Muscle of leg (tissue), 11 donors: ENCODE data around the gene APBA1. TPM values are rescaled to one million over a fixed set of nuclear protein-coding genes. Genes with fewer than 3 reads are reported as not detected.

ENCODE experiments used
- DNase-seq: peaks from one replicate; pipeline ENCODE4 v3.0.0; 2013
- H3K27ac ChIP-seq: one replicate; pipeline ENCODE4 v1.5.1; 2013; ENCODE audit warnings: mild to moderate bottlenecking, low read length, control low read depth
- H3K27me3 ChIP-seq: one replicate; pipeline ENCODE4 v1.6.1; 2013; ENCODE audit warnings: low read length; ENCODE audit not compliant: control insufficient read depth, insufficient read depth
- H3K36me3 ChIP-seq: one replicate; pipeline ENCODE4 v1.6.1; 2013; ENCODE audit warnings: low read length; ENCODE audit not compliant: control insufficient read depth, insufficient read depth
- H3K4me1 ChIP-seq: one replicate; pipeline ENCODE4 v1.6.1; 2013; ENCODE audit warnings: low read length; ENCODE audit not compliant: control insufficient read depth, insufficient read depth
- H3K4me3 ChIP-seq: one replicate; pipeline ENCODE4 v1.5.1; 2013; ENCODE audit warnings: low read length, control low read depth
- H3K9me3 ChIP-seq: replicated peaks from 2 replicates; pipeline ENCODE4 v1.6.1; 2013; ENCODE audit warnings: low read depth, low read length; ENCODE audit not compliant: control insufficient read depth
- WGBS: methylation state at CpG from one replicate; pipeline ENCODE4 v1.1.5; 2013; ENCODE audit warnings: missing lambda C conversion rate; ENCODE audit not compliant: insufficient coverage; 5-methylcytosine and 5-hydroxymethylcytosine counted together
- polyA plus RNA-seq, 8 donors: library from polyadenylated mRNA; unstranded; fragments of 120-200 nt; gene quantifications; one replicate each; pipeline versions ENCODE4 v1.2.1 to v1.2.3, GENCODE V29; 2013; ENCODE audit warnings: inconsistent platforms in 1 of 8, low replicate concordance in 1 of 8; ENCODE audit not compliant: insufficient read length in 8 of 8, insufficient read depth in 1 of 8
- total RNA-seq: library from RNA; stranded (reverse); fragments of 120-200 nt; gene quantifications from one replicate; pipeline ENCODE4 v1.2.4, GENCODE V29; 2013

APBA1 gene
- total and polyA plus RNA-seq, 9 donors: 5.3 to 13.3 (median 7.8) TPM

DNA sequence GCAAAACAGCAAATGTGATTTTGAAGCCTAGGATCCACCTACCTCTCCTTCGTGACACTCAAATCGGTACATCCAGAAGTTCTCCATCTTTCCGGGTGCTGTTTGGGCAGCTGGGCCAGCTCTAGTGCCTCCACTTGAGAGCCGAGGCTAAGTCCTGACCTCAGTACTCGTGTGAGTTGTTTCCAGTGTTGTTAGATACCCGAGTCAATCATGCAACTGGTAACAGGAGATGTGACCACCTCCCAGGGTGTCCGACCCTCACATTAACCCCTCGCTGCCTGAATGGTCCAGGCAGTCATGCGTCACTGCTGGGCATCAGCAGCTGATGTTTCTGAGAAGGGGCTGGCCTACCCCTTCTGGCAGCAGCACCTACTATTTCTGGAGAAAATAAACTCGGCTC is 176.9 kb downstream of the APBA1 start:
- DNase-seq: no peak
- H3K9me3 ChIP-seq: no peaks in the 10 kb centered on the region
- H3K27me3 ChIP-seq: no peaks in the 10 kb centered on the region
- H3K4me1 ChIP-seq: peaks cover 7% of the 10 kb centered on the region
- WGBS: 52% methylated on average over 6 of the region's 10 CpGs
- H3K4me3 ChIP-seq: no peak overlapping the region
- no peak overlapping the region for H3K27ac ChIP-seq
- H3K36me3 ChIP-seq: no peaks in the 10 kb centered on the region

DNA sequence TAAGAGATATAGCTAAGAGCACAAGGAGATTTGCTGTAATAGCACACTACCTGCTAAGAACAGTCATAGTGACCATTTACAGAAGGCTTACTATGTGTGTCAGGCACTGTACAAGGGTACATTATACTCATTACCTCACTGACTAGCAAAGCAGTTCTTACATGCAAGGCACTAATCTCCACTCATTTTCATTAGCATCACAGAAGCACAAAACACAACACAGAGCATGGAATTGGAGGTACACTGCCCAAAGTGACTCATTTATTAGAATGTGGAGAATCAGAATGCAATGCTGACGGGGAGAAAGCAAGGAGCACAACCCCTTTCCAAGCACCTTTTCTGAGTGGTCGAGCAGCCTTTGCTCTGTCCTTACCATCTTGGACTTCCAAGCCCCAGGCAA is 177.4 kb downstream of the APBA1 start:
- DNase-seq: no peak
- H3K27me3 ChIP-seq: no peaks in the 10 kb centered on the region
- no peak overlapping the region for H3K4me3 ChIP-seq
- no peak overlapping the region for H3K27ac ChIP-seq
- no peaks in the 10 kb centered on the region for H3K36me3 ChIP-seq
- WGBS: 83% methylated on average over 2 of the region's 2 CpGs
- peaks cover 7% of the 10 kb centered on the region for H3K4me1 ChIP-seq
- H3K9me3 ChIP-seq: no peaks in the 10 kb centered on the region

DNA sequence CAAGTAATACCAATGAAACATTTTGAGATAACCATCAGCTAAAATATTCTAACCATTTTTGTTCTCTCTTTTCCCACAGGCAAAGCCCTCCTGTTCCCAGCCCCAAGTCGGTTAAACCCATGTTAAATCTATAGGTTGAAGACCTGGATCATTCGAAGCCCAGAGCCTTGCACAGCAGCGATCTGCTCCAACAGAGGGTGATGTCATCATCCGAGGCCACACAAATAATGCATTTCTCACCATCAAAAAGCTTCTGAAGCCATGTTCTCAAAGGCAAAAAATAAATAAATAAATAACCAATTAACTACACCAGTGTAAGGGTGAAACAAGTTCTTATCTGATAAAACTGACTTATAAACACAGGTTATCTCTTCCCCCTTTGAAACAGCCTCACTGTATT is 178.0 kb downstream of the APBA1 start:
- H3K27ac ChIP-seq: no peak overlapping the region
- no peaks in the 10 kb centered on the region for H3K36me3 ChIP-seq
- WGBS: no CpG with 5 or more reads among the region's 4 CpGs

DNA sequence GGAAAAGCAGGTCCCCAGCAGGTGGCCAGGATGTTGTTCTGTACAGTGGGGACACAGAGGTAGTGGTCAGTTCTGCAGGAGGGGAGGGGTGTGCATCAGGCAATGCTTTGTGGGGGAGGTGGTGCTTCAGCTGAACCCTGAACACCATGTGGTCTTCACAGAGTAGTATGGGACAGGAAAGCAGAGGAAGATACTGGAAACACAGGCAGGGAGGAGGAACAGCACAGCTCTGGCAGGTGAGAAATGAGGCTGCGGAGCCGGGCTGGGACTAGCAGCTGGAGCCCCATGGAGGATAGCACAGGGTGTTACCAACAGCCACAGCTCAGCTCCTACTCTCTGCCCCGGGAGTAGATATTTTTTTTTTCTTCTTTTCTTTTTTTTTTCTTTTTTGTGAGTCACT is 185.7 kb downstream of the APBA1 start:
- Histone ChIP-seq H3K36me3 (no peaks in the 10 kb centered on the region), H3K27ac (no peak overlapping the region), H3K4me1 (no peaks in the 10 kb centered on the region), H3K9me3 (no peaks in the 10 kb centered on the region), H3K4me3 (no peak overlapping the region), H3K27me3 (no peaks in the 10 kb centered on the region)
- DNase-seq: no peak
- 50% methylated on average over 2 of the region's 3 CpGs for WGBS

More for the DNA sequence above, 178.0 kb downstream of the APBA1 start:
- no peak for DNase-seq
- peaks cover 7% of the 10 kb centered on the region for H3K4me1 ChIP-seq
- no peak overlapping the region for H3K4me3 ChIP-seq
- H3K27me3 ChIP-seq: no peaks in the 10 kb centered on the region
- H3K9me3 ChIP-seq: no peaks in the 10 kb centered on the region

DNA sequence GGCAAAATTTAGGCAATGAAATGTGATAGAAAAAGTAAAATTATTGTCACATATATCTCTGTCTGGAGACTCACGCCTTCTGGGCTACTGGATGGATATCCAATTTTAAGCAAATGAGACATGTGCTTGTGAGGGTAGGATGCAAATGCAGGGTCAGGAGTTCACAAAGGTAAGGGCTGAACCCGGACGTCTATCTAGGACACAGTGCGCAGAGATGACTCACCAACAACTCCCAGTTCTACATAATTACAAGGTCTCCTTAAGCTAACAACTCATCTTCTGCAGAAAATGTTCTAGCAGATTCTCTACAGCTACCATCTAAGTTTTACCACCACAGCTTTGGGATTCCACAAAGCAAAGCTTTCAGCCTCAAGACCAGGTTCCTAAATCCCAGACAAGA is 186.7 kb downstream of the APBA1 start:
- Histone ChIP-seq H3K27me3 (no peaks in the 10 kb centered on the region), H3K4me3 (no peak overlapping the region), H3K4me1 (no peaks in the 10 kb centered on the region), H3K36me3 (no peaks in the 10 kb centered on the region), H3K27ac (no peak overlapping the region), H3K9me3 (no peaks in the 10 kb centered on the region)
- no peak for DNase-seq
- WGBS: 56% methylated on average over 3 of the region's 4 CpGs

DNA sequence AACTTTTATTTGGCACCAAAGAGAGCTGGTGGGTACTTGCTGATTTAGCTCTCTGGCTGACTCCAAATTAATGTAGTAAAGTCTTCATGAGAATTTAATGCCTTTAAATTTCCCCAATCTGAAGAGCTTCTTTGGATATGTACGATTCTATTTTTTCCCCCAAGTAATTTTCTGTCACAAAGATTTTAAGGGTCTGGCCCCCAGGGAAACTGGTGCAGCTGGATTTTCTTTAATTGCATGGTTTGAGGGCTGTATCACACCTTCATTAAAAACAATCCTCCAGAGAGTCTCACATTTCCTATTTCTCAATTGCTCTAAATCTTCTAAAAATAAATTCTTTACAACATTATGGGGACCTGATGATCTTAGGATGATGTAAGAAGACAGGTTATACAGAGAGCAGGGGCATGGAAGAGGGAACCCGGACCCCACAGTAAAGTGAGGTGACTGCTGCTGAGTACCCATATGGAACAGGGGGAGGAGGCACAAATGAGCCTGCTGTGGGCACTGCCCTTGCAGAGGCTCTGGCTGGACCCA is 188.2 kb downstream of the APBA1 start:
- WGBS: 100% methylated on average over 1 of the region's 2 CpGs
- Histone ChIP-seq H3K27ac (no peak overlapping the region), H3K4me1 (no peaks in the 10 kb centered on the region), H3K36me3 (no peaks in the 10 kb centered on the region), H3K4me3 (no peak overlapping the region), H3K9me3 (no peaks in the 10 kb centered on the region), H3K27me3 (no peaks in the 10 kb centered on the region)
- no peak for DNase-seq

DNA sequence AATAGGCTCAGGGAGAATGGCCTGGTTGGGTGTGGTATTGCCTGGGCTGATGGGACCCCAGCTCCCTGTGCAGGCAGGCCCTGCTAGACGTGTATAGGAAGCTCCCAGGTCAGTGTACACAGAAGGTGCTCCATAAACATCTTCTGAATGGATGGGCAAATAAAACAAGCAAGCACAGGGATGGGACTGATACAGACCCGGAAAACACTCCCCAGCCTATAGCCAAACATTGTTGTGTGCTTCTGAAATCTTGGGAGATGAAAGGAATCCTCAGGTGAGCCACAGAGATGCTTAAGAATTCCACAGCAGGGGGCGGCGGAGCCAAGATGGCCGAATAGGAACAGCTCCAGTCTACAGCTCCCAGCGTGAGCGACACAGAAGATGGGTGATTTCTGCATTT is 195.4 kb downstream of the APBA1 start:
- 92% methylated on average over 2 of the region's 7 CpGs for WGBS
- Histone ChIP-seq H3K4me3 (no peak overlapping the region), H3K9me3 (no peaks in the 10 kb centered on the region), H3K27me3 (no peaks in the 10 kb centered on the region), H3K27ac (no peak overlapping the region), H3K4me1 (no peaks in the 10 kb centered on the region), H3K36me3 (no peaks in the 10 kb centered on the region)
- no peak for DNase-seq

DNA sequence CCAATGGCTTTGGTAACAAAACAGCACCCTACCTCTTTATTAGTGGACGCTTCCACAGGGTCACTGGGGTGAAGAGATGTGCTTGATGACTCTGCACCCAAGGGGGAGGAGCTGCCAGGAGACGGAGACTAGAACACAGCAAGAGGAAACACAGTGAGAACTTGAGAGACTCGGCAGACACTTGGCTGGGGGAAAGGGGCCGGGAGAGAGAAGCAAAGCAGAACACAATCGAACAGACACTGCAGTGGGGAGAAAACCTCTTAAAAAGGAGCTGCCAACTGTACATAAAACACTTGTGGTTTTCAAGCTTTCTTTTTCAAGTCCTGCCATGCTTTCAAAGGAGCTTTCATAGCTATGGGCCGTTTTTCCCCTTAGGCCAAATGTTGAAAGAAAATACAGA is 196.2 kb downstream of the APBA1 start:
- DNase-seq: no peak
- H3K9me3 ChIP-seq: no peaks in the 10 kb centered on the region
- 29% methylated on average over 3 of the region's 6 CpGs for WGBS

DNA sequence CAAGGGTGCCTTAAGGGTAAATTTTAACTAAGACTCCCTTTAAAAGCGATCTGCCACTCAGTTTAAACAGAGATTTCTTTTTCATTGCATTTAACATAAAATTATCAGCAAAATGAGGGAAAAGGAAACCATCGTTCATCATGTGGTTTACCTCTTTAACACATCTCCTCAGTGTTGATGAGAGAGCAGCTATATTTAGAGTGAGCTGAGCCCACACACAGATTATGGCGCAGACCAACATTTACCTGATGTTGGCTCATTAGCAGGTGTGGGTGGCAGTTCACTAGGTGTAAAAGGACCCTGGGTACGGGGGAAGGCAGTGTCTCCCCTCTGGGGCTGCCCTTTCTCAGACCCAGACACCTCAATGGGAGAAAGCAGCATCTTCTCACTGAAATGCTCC is 197.3 kb downstream of the APBA1 start:
- Histone ChIP-seq H3K9me3 (no peaks in the 10 kb centered on the region), H3K27ac (no peak overlapping the region), H3K4me3 (no peak overlapping the region), H3K36me3 (no peaks in the 10 kb centered on the region), H3K27me3 (no peaks in the 10 kb centered on the region), H3K4me1 (no peaks in the 10 kb centered on the region)
- 80% methylated on average over 1 of the region's 4 CpGs for WGBS
- no peak for DNase-seq

More for the DNA sequence above, 196.2 kb downstream of the APBA1 start:
- no peak overlapping the region for H3K4me3 ChIP-seq
- no peaks in the 10 kb centered on the region for H3K36me3 ChIP-seq
- H3K27me3 ChIP-seq: no peaks in the 10 kb centered on the region
- H3K27ac ChIP-seq: no peak overlapping the region
- H3K4me1 ChIP-seq: no peaks in the 10 kb centered on the region

DNA sequence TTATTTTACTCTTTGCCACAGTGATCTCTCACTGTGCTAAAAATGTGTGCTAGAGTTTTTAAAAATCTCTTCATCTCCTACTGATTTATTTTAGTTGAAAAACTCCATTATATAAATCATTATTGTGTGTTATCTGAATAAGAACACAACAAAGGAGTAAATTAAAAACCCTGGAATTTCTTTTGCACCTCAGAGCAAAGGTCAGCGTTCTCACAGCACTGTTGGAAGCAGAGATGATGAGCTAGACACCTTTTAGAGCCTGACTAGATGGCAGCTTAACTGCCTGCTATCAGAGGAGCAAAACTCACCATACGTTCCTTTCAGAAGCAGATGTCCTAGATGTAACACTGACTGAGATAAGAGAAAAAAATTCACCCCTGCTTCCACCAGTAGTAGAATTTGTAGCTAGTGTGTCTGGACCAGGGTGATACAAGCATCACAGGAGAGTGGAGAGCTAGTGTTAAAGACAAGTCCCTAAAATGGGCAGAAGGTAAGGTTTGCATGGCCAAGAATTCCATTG is 200.0 kb downstream of the APBA1 start:
- peaks cover 2% of the 10 kb centered on the region for H3K36me3 ChIP-seq
- no peak overlapping the region for H3K27ac ChIP-seq
- no peaks in the 10 kb centered on the region for H3K9me3 ChIP-seq
- no peaks in the 10 kb centered on the region for H3K4me1 ChIP-seq
- 57% methylated on average over 1 of the region's 2 CpGs for WGBS
- no peak overlapping the region for H3K4me3 ChIP-seq
- no peak for DNase-seq
- H3K27me3 ChIP-seq: no peaks in the 10 kb centered on the region

DNA sequence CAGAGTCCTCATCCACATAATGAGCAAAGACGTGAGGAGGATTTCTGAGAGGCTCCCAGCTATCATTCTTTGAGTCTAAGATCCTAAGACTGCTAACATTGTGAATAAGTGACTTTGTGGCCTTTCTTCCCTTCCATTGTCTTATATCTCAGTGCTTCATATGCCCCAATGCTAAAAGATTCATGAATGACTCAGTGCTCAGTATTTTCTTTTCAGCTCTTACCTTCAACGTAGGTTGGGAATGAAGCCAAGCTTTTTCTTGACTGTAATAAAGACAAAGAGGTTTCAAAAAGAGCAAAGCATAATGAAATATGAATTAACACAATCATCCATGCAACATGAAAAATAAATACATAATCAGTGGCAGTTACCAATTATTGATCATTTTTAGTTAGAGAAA is 200.7 kb downstream of the APBA1 start:
- DNase-seq: no peak
- Histone ChIP-seq H3K4me1 (no peaks in the 10 kb centered on the region), H3K27ac (no peak overlapping the region), H3K36me3 (peaks cover 2% of the 10 kb centered on the region), H3K4me3 (no peak overlapping the region), H3K27me3 (no peaks in the 10 kb centered on the region), H3K9me3 (no peaks in the 10 kb centered on the region)
- WGBS: no CpG with 5 or more reads among the region's 2 CpGs
